HG02798 (cell line): ENCODE results near the gene TMEM231.
"Not testable (repeated sequence)": the region's sequence is repeated elsewhere in the genome, so short reads cannot be mapped to it uniquely, and the experiment has no call there.

ENCODE experiments used
- ATAC-seq: cut with Tn5 transposase; IDR thresholded peaks from one replicate; pipeline ENCODE4 v1.9.1; 2021; ENCODE audit warnings: mild to moderate bottlenecking; ENCODE audit not compliant: unreplicated experiment, poor library complexity

TMEM231 gene

GRCh38 chr16:75567911-75568310 lies 11.9 kb upstream of the TMEM231 start:
- ATAC-seq: no peak

GRCh38 chr16:75566758-75567255 lies 10.8 kb upstream of the TMEM231 start:
- ATAC-seq: peak; percentile 1

- peak; percentile 78 for ATAC-seq
These were observed 10.1 kb upstream of the TMEM231 start, which contains the start of gene GABARAPL2 for GRCh38 chr16:75566040-75566757. Gene GABARAPL2, plus strand, starts transcription at chr16:75566379. Its CDS starts 108 bp downstream, at chr16:75566487.

- ATAC-seq: peak; percentile 7
These were observed 9.6 kb upstream of the TMEM231 start for GRCh38 chr16:75565640-75566039.

- no peak for ATAC-seq
These were observed 3.7 kb upstream of the TMEM231 start for GRCh38 chr16:75559564-75560372.

GRCh38 chr16:75558846-75559401 lies 2.9 kb upstream of the TMEM231 start:
- ATAC-seq: no peak

- no peak for ATAC-seq
These were observed 439 bp upstream of the TMEM231 start for GRCh38 chr16:75556431-75556950.

GRCh38 chr16:75555213-75555706 lies 792 bp downstream of the TMEM231 start:
- ATAC-seq: peak; percentile 13

GRCh38 chr16:75552951-75553350 lies 3.1 kb downstream of the TMEM231 start:
- no peak for ATAC-seq

GRCh38 chr16:75550211-75550662 lies 5.8 kb downstream of the TMEM231 start:
- ATAC-seq: peak; percentile 89

- ATAC-seq: not testable (repeated sequence)
These were observed 7.6 kb downstream of the TMEM231 start for GRCh38 chr16:75548456-75548855.

- ATAC-seq: no peak
These were observed 9.8 kb downstream of the TMEM231 start for GRCh38 chr16:75546293-75546692.

GRCh38 chr16:75545879-75546278 lies 10.2 kb downstream of the TMEM231 start:
- not testable (repeated sequence) for ATAC-seq

GRCh38 chr16:75542462-75542861 lies 13.6 kb downstream of the TMEM231 start:
- ATAC-seq: not testable (repeated sequence)

GRCh38 chr16:75541236-75541635 lies 14.8 kb downstream of the TMEM231 start:
- ATAC-seq: no peak

GRCh38 chr16:75538882-75539565 lies 17.0 kb downstream of the TMEM231 start:
- not testable (repeated sequence) for ATAC-seq

- ATAC-seq: no peak
These were observed 18.3 kb downstream of the TMEM231 start for GRCh38 chr16:75537776-75538175.

- no peak for ATAC-seq
These were observed 20.2 kb downstream of the TMEM231 start, which contains the start of gene CHST5 for GRCh38 chr16:75535901-75536300. Gene CHST5, minus strand, starts transcription at chr16:75536108. Its CDS starts 5,724 bp downstream, at chr16:75530384.

GRCh38 chr16:75535211-75535843 lies 20.7 kb downstream of the TMEM231 start:
- ATAC-seq: no peak
